ENCODE results near the gene TMEM9.
"Not testable (repeated sequence)": the region's sequence is repeated elsewhere in the genome, so short reads cannot be mapped to it uniquely, and the experiment has no call there.

TMEM9 gene

GRCh38 chr1:201172999-201173610, 18.8 kb upstream of the TMEM9 start:
- DNase-seq: no peak

DNA sequence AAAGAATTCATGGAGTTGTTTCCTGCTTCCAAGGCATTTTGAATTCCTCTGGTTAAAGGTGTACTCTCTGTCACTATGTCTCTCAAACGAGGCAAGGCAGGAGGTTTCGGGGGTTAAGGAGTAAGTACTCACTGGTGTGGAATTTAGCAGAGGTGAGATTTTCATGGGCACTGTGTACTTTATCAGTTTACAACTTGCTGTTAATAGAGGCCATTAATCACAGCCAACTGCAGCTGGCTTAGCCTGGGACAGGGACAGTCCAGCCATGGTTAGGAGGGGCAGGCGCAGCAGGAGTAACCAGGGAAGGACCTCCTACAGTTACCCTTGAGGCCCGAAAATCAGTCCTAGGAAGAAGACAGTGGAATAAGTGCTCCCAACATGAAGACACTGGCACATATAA, 18.1 kb upstream of the TMEM9 start:
- DNase-seq: no peak

DNA sequence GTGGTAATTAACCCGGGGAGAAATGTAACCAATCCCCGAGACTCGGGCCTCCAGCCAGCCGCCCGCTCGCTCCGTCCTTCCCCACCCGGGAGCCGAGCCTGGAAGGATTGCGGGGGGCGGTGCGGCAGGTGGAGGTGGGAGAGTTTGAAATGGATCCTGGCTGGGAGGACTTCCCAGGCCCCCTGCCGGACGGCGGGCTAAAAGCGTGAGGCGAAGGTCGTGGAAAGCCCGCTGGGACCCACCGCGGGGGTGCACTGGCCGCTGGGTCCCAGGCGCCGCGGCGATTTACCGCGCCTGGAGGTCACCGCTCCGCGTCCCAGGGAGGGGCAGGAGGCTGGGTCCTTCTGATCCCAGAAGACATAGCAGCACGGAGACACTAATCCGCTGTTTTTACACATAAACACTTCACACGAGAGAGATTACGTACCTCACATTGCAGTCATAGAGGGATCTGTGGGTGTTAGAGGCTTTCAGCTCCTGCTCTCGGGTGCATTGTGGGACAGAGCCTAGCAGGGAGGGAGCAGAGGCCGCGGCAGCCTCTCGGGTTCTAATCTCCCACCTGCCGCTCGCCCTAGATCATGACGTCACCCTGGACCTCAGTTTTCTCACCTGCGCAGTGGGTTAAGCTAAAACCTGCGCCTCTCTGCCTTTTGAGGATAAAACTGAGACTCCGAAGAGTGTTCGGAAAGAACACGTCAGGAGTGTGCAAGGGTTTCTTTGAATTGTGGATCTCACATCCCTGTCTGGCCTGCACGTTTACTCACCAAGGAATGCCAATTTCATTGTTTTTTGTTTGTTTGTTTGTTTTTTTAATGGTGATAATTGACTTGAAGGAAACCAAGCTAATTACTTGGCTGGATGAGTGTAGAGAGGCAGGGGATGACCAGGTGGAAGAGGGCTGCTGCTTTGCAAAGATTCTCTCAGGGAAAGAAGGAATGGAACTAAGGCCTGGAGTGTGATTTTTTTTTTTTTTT, 17.1 kb upstream of the TMEM9 start:
- DNase-seq: peak; percentile 46

DNA sequence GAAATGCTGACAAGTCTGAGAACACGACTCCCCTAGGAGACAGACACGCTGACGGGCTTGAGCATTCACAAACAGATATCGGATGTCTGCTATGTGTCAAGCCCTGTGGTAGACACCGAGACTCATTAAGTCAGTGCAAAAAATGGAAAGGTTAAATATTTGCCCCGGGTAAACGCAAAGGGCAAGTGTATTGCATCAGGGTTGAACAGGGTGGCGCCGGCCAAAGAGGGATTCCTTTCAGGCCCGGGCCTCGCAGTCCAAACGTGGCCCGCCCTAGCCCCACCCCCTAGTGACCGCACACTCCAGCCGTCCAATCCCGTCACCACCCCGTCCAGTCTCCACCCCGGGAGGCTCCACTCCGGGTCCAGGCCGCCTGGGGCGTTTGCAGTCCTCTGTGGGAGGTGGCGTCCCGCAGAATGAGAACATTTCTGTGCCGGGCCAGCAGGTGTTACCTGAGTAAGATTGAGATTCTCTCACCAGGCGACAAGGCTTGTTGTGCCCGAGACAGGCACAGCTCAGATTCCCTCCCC, 16.3 kb upstream of the TMEM9 start:
- DNase-seq: peak; percentile 50

DNA sequence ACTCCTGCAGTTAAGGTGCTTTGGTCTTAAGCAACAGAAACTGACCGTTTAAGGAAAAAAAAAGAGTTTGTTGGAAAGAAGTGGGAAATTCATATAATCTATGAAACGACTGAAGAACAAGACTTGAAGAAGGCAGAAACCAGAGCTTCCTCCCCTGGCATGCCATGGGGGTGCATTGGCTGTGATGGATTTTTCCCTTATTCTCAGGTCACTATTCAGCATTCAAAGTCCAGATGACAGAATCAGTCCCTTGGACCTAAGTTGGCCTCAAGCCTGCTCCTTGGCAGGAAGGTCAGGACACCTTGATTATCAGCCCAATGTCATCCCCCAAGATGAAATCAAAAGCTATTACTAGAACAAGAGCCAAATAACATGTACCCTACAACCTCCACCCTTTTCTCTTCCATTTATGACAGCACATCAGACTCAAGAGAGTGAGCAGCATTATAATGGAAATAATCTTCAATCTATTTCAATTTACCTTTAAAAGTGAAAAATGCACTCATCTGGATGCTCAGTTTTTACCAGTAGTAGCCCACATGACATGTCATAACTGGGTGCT, 15.8 kb upstream of the TMEM9 start:
- no peak for DNase-seq

GRCh38 chr1:201169203-201169602, 14.9 kb upstream of the TMEM9 start:
- no peak for DNase-seq

DNA sequence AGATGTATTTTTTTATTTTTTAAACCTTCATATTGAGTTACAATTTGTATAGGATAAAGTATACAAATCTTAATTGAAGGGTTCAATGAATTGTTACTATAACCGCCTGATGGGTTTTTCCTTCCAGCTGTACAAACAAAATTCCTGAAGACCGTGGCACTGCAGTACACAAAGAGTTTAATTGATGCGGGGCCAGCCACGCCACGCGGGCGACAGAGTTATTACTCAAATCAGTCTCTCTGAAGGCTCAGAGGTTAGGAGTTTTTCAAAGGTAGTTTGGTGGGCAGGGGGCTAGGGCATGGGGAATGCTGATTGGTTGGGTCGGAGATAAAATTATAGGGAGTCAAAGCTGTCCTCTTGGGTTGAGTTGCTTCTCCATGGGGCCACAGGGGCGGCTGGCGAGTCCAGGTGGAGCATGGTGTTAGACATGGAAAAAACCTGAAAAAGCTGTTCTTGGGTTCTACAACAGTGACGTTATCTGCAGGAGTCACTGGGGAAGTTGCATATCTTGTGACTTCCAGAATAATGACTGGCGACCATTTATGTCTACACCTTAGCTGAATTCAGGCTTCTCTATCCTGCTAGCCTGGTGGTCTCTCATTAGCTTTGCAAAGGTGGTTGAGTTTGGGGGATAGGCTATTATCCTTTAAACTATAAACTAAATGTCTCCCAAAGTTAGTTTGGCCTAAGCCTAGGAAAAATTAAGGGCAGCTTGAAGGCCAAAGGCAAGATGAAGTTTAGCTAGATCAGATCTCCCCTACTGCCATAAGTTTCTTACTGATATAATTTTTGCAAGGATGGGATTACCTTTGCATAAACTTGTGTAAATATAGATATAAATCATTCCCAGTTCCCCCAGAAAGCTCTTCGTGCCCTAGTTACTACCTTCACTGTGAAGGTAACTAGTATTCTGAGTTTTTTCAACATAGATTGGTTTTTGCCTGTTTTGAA, 13.0 kb upstream of the TMEM9 start:
- DNase-seq: no peak

GRCh38 chr1:201164645-201165044, 10.4 kb upstream of the TMEM9 start:
- DNase-seq: no peak

DNA sequence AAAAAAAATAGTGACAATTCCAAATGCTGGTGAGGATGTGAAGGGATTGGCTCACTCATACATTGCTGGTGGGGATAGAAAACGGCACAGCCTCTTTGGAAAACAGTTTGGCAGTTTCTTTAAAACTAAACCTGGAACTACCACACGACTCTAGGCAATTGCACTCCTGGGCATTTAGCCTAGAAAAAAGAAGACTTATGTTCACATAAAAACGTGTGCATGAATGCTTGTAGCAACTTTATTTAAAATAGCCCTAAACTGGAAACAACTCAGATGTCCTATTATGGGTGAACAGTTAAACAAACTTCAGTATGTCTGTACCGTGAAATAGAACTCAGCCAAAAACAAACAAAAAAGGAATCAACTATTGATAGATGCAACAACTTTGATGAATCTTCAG, 9.4 kb upstream of the TMEM9 start:
- no peak for DNase-seq

DNA sequence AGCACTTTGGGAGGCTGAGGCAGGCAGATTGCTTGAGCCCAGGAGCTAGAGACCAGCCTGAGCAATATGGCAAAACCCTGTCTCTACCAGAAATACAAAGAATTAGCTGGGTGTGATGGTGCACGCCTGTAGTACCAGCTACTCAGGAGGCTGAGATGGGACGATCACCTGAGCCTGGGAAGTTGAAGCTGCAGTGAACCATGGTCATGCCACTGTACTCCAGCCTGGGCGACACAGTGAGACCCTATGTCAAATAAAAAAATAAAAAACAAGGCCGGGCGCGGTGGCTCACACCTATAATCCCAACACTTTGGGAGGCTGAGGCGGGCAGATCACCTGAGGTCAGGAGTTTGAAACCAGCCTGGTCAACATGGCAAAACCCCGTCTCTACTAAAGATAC, 8.8 kb upstream of the TMEM9 start:
- DNase-seq: not testable (repeated sequence)

DNA sequence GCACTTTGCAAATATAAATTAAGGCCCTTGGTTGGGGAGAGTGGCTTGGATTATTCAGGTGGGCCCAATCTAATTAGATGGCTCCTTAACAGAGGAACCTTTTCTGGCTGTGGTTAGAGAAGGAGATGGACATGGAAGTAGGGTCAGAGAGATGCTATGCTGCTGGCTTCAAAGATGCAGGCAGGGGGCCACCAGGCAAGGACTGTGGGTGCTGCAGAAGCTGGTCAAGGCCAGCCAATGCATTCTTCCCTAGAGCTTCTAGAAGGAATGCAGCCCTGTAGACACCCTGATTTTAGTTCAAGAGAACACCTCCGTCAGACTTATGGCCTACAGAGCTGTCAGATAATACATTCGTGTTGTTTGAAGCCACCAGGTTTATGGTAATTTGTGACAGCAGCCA, 3.7 kb upstream of the TMEM9 start:
- DNase-seq: no peak

GRCh38 chr1:201156819-201157218, 2.5 kb upstream of the TMEM9 start:
- no peak for DNase-seq

GRCh38 chr1:201156346-201156745, 2.1 kb upstream of the TMEM9 start:
- no peak for DNase-seq

DNA sequence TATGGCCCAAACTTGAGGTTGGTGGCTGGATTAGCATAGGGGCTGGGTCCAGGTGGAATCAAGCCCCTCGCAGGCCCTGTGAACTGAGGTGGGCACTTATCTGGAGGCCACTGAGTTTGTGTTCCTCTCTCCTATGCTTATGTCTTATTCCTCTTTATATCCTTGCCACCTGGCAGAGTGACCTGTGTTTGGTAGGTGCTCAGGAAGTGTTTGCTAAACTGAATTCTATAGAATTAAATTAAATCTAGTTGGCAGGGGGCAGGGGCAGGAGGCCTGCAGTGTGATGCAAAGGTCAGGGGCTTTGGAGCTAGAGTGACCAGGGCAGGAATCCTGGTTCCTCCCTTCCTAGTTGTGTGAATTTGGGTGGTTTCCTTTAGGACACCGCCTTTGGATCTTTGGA, 1.1 kb upstream of the TMEM9 start:
- no peak for DNase-seq

DNA sequence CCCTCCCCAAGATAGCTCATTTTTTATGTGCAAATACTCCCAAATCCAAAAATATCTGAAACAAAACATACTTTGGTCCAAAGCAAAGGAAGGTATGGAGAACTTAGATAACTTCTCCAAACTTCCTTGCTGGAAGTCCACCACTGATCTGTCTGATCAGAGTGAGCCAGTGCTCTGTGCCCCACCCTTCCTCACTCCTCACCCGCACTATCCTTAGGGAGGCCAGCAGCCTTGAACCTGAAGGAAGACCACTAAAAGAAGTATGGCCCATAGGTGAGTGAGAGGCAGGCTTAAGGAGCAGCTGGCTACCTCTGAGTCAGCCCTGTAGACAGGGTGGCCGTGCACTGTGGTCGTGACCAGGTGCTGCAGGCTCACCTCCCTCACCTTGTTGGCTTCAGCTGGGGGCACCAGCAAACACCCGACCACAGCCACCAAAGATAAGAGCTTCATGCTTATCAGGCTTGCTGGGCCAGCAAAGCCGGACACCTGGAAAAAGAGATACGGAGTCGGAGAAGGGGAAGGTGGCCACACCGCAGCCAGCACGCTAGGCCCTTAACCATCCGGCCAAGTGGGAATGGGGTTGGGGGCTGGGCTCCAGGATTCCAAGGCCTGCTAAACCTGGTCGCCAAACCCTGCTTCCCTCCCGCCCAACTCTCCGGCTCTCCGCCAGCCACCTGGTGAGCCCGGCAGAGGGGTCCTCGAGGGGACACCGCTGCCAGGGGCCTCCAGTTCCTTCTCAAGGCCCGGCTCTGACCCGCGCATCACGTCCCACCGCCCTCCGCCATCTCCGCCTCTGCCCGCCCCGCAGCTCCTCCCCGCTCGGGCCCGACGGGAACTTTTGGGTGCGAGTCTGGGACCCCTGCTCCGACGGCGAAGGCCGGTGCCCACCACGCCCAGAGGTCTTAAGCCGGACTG, 543 bp downstream of the TMEM9 start:
- no peak for DNase-seq

- no peak for DNase-seq
Observed at GRCh38 chr1:201149400-201149799, 4.9 kb downstream of the TMEM9 start.

DNA sequence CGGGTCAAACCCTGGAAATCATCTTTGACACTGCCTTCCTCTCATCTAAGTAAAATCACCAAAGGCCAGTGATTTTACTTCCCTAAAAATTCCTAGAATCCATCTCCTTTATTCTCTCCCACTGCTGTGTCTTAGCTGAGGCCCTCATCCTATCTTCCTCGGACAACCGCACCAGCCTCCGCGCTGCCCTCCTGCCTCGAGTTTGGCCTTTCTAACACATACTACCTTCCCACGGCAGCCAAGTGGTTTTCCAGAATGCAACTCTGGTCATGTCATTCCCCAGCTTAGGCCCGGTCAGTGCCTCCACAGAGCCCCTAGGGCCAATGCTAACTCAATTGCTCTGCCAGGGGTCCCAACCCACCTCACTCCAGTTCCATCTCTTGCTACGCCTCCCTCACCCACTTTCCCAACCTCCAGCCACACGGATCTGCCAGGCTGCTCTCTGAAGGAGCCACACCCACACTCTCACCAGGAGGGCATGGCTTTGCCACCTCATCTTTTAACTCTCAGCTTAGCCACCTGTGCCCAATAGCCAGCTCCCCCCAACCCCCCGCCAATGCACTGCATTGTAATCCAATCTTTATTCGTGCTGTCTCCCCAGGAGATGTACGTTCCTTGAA, 6.8 kb downstream of the TMEM9 start:
- DNase-seq: no peak

DNA sequence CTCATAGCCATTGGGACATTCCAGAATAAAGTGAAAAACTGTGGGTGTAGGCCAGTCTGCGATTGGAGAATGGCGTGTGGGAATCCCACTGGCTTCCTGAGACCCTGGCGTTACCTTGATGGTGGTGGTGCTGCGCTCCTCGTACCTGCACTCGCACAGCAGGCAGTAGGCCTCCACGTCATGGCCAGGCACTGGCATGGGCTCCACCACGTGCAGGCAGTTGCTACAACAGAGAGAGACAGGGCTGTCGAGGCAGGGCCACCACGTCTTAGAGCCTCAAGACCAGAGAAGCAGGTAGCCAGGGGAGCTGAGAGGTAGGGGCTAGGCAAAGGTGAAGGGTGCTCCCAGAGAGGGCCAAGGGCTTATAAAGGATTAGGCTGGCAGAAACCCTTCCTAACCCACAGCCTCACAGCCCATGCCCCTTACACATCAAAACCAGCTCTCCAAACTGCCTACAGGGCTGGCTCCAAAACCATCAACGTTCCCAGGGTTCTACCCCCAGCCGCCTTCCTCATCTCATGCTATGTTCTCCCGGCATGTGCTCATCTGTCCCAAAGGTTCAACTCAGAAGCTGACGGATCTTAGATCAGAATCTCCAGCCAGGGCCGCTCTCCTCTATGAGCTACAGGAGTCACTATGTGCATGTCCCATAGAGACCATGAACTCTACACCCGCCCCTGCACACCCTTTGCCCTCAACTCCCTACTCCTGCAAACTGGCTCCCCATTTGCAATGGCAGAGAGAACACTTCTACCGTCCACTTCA, 7.5 kb downstream of the TMEM9 start:
- DNase-seq: no peak

GRCh38 chr1:201145816-201146215, 8.5 kb downstream of the TMEM9 start:
- no peak for DNase-seq

DNA sequence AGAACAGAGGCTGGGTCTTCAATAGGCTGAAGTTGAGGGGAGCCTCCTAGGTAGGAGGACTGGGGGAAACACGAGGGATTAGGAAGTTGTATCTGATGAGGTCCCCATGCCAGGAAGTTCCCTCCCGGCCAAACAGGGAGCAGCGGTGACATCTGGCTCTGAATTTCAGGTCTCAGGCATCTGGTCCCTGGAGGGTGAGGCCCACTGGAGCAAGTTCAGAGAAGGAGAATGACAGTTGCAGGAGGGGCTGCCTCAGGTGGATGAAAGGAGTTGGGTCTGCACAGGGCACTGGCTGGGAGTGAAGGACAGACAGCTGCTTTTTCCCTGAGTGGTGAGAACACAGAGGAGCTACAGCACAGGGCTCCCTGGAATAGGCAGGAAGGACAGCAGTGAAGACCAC, 9.1 kb downstream of the TMEM9 start:
- peak; percentile 16 for DNase-seq

Measured in NCI-H524 treated with DMSO at 0.1 percent for 48 hours (cell line).